Spleen (tissue), 7 donors: ENCODE data around the gene MYH14.

Experiments
- POLR2A ChIP-seq, 3 donors: fragments of 450-650 bp; IDR thresholded peaks; one replicate each; pipeline ENCODE4 v1.5.1; 2017; ENCODE audit warnings: antibody characterized with exemption in 3 of 3, mild to moderate bottlenecking in 1 of 3
- TF ChIP-seq, protein P1 (sequence below), 11 experiments: fragments of 200-600 bp in 7 of 11; fragments of 450-650 bp in 4 of 11; sonication (generic) in 4 of 11; IDR thresholded peaks in 8 of 11; conservative IDR thresholded peaks in 3 of 11; 1 replicate in 7 of 11; 2 replicates in 4 of 11; pipeline versions ENCODE4 v1.4.0 to v1.8.0; 2016 to 2021; ENCODE audit warnings: antibody characterized with exemption in 11 of 11, inconsistent platforms in 4 of 11, mild to moderate bottlenecking in 1 of 11
- donor health status: DM: no; HTN: no; CAD: no; lungs with moderate emphysema.
- donor health status: DM: no; HTN: no; CAD: no.
- donor health status: DM: no; HTN: no; CAD: no.

GRCh38 chr19:50310759-50311465 is 107.5 kb downstream of the MYH14 start:
- TF ChIP-seq, protein P1, sequence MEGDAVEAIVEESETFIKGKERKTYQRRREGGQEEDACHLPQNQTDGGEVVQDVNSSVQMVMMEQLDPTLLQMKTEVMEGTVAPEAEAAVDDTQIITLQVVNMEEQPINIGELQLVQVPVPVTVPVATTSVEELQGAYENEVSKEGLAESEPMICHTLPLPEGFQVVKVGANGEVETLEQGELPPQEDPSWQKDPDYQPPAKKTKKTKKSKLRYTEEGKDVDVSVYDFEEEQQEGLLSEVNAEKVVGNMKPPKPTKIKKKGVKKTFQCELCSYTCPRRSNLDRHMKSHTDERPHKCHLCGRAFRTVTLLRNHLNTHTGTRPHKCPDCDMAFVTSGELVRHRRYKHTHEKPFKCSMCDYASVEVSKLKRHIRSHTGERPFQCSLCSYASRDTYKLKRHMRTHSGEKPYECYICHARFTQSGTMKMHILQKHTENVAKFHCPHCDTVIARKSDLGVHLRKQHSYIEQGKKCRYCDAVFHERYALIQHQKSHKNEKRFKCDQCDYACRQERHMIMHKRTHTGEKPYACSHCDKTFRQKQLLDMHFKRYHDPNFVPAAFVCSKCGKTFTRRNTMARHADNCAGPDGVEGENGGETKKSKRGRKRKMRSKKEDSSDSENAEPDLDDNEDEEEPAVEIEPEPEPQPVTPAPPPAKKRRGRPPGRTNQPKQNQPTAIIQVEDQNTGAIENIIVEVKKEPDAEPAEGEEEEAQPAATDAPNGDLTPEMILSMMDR (IDR thresholded peaks at IDR 0.05 in 8 of 11, conservative IDR thresholded peaks at IDR 0.05 in 3 of 11): no peak
- TF ChIP-seq POLR2A (IDR thresholded peaks at IDR 0.05): no peak
